GM23338 (cell line): ENCODE results near the gene CD9.

ENCODE experiments used
- CREB1 ChIP-seq: fragments of 250-450 bp; sonication (Bioruptor Pico); IDR thresholded peaks from 2 replicates; pipeline ENCODE4 v1.5.0; 2020; ENCODE audit warnings: low read depth, mild to moderate bottlenecking, moderate library complexity
- CTCF ChIP-seq, 2 experiments: fragments of 200-600 bp in 1 of 2; sonication (generic) in 1 of 2; conservative IDR thresholded peaks; 2 replicates each; pipeline versions ENCODE4 v1.5.1 to v1.6.1; 2016 to 2017; ENCODE audit warnings: antibody characterized with exemption in 2 of 2, low read depth in 2 of 2, mild to moderate bottlenecking in 2 of 2, moderate library complexity in 1 of 2
- ETS1 ChIP-seq: IDR thresholded peaks from 2 replicates; pipeline ENCODE4 v1.6.1; 2016; ENCODE audit warnings: antibody characterized with exemption
- EZH2 ChIP-seq: fragments of 200-600 bp; sonication (generic); IDR thresholded peaks from one replicate; pipeline ENCODE4 v1.8.0; 2017; ENCODE audit warnings: antibody characterized with exemption, mild to moderate bottlenecking, low read depth; ENCODE audit not compliant: unreplicated experiment
- EZH2phosphoT487 ChIP-seq: fragments of 200-600 bp; sonication (generic); IDR thresholded peaks from one replicate; pipeline ENCODE4 v1.8.1; 2018; ENCODE audit warnings: antibody characterized with exemption; ENCODE audit not compliant: unreplicated experiment
- JUNB ChIP-seq: IDR thresholded peaks from one replicate; pipeline ENCODE4 v1.6.1; 2016; ENCODE audit warnings: antibody characterized with exemption; ENCODE audit not compliant: unreplicated experiment
- NANOG ChIP-seq: IDR thresholded peaks from 2 replicates; pipeline ENCODE4 v1.6.1; 2016; ENCODE audit warnings: antibody characterized with exemption, borderline replicate concordance
- POLR2AphosphoS5 ChIP-seq: IDR thresholded peaks from 2 replicates; pipeline ENCODE4 v1.6.1; 2016; ENCODE audit warnings: antibody characterized with exemption, low read depth
- REST ChIP-seq: IDR thresholded peaks from one replicate; pipeline ENCODE4 v1.6.1; 2018; ENCODE audit warnings: antibody characterized with exemption; ENCODE audit not compliant: unreplicated experiment
- STAT1 ChIP-seq: IDR thresholded peaks from one replicate; pipeline ENCODE4 v1.6.1; 2016; ENCODE audit warnings: antibody characterized with exemption; ENCODE audit not compliant: unreplicated experiment
- ZNF331 ChIP-seq: fragments of 250-450 bp; sonication (Bioruptor Pico); IDR thresholded peaks from 2 replicates; pipeline ENCODE4 v1.5.0; 2020; ENCODE audit warnings: low read depth, mild to moderate bottlenecking, moderate library complexity
- ZNF462 ChIP-seq: fragments of 250-450 bp; sonication (Bioruptor Pico); IDR thresholded peaks from 2 replicates; pipeline ENCODE4 v1.5.0; 2020; ENCODE audit warnings: mild to moderate bottlenecking, moderate library complexity

- no peak for TF ChIP-seq EZH2
- no peak for TF ChIP-seq EZH2phosphoT487
- TF ChIP-seq CTCF (conservative IDR thresholded peaks at IDR 0.05; ENCODE audit: low read depth in 2 of 2) = no peak
- peak; percentile 51 for TF ChIP-seq POLR2AphosphoS5
- TF ChIP-seq ZNF331 (CRISPR knock-in tag) = no peak
- TF ChIP-seq JUNB = no peak
- no peak for TF ChIP-seq NANOG
- TF ChIP-seq REST = no peak
- no peak for TF ChIP-seq CREB1 (CRISPR knock-in tag)
- TF ChIP-seq ETS1 = no peak
- TF ChIP-seq ZNF462 (CRISPR knock-in tag) = no peak
- TF ChIP-seq STAT1 = no peak
These were observed at the start of gene CD9 for GRCh38 chr12:6200256-6201212.
